Stimulated activated naive CD8-positive, alpha-beta T cell treated with anti-CD3 and anti-CD28 coated beads, Interleukin-15, amount 100 ng/mL, for 72 hours (primary cell): ENCODE results near the gene RTKN2.

Source experiments
- ATAC-seq: fragments of 150-1000 bp; cut with Tn5 transposase; 2 replicates; pipeline ENCODE4 v1.10.0; 2021; ENCODE audit warnings: mild to moderate bottlenecking, moderate library complexity
- DNase-seq, 2 donors: peaks; one replicate each; pipeline ENCODE4 v3.0.0; 2021 to 2022
- H3K27ac Mint-ChIP-seq, 2 donors: one replicate each; pipeline ENCODE4 v1.8.0; 2022; ENCODE audit warnings: mild to moderate bottlenecking in 2 of 2, mixed read lengths in 2 of 2, moderate library complexity in 2 of 2
- H3K27me3 Mint-ChIP-seq: one replicate; pipeline ENCODE4 v1.8.0; 2022; ENCODE audit warnings: mixed read lengths
- H3K4me1 Mint-ChIP-seq: one replicate; pipeline ENCODE4 v1.8.0; 2022; ENCODE audit warnings: mild to moderate bottlenecking, mixed read lengths
- H3K4me3 Mint-ChIP-seq, 2 donors: one replicate each; pipeline ENCODE4 v1.8.0; 2022; ENCODE audit warnings: mild to moderate bottlenecking in 2 of 2, mixed read lengths in 2 of 2, moderate library complexity in 1 of 2
- H3K9me3 Mint-ChIP-seq, 2 donors: one replicate each; pipeline ENCODE4 v1.8.0; 2022; ENCODE audit warnings: mixed read lengths in 2 of 2

The RTKN2 gene

DNA sequence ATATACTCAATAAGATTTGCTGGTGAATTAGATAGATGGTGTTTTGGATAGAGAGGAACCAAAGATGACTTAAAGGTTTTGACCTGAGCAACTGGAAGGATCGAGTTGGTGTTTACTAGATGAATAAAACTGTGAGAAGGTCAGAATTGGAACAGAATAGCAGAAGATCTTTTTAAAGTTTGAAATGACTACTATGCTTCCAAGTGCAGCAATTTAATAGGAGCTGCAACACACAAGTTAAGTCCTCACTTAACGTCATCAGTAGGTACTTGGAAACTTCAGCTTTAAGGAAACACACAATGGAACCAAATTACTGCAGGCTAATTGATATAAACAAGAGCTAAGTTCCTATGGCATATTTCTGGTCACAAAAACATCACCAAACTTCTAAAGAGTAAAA is 86.5 kb downstream of the RTKN2 start:
- H3K9me3 Mint-ChIP-seq = peaks cover 30 to 36% of the 10 kb centered on the region in 2 donors
- H3K4me1 Mint-ChIP-seq = peaks cover 88% of the 10 kb centered on the region
- peak overlapping the region; percentile 37 to 60 for H3K4me3 Mint-ChIP-seq
- DNase-seq = no peak
- H3K27me3 Mint-ChIP-seq = no peaks in the 10 kb centered on the region
- peak overlapping the region; percentile 71 to 90 for H3K27ac Mint-ChIP-seq
- no peak for ATAC-seq

DNA sequence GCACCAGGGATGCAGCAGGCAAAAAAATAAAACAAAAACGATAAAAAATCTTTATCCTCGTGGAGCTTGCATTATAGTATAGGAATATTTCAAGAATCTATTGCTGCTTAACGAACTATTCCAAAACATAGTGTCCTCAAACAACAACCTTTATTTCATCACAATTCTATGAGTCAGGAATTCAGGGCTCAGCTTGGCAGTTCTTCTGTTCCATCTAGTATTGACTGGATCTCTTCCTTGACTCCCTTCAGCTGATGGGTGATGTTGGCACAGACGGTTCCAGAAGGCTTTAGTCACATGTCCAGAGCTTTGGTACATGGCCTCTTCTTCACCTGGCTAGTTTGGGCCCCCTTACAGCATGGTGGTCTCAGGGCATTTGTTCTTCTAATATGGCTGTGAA is 88.0 kb downstream of the RTKN2 start:
- peak overlapping the region; percentile 79 to 90 for H3K27ac Mint-ChIP-seq
- no peak for ATAC-seq
- peak overlapping the region in 1 of 2 donors; percentile 54 for H3K4me3 Mint-ChIP-seq
- no peak for DNase-seq
- H3K27me3 Mint-ChIP-seq = no peaks in the 10 kb centered on the region
- H3K9me3 Mint-ChIP-seq = peaks cover 34 to 40% of the 10 kb centered on the region in 2 donors
- peaks cover 85% of the 10 kb centered on the region for H3K4me1 Mint-ChIP-seq

DNA sequence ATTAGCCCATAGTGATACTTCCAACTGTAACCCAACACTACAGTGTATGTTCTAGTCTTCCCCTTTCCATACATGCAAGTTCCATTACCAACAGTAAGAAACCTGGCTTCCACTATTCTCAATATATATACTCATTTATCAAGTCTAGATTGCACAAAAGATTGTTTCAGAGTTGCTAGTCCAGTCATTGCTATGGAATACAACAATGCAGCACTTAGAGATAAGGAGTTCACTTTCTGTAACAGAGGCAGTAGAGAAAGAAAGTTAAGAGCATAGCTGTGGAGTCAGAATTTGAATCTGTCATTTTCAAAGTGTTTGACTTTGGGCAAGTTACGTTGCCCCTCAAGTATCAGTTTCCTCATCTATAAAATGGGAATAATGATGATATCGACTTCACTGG is 90.1 kb downstream of the RTKN2 start:
- DNase-seq = no peak
- Mint-ChIP-seq H3K27me3 (no peaks in the 10 kb centered on the region), H3K4me3 (no peak overlapping the region), H3K9me3 (peaks cover 34 to 40% of the 10 kb centered on the region in 2 donors), H3K4me1 (peaks cover 75% of the 10 kb centered on the region), H3K27ac (no peak overlapping the region)
- no peak for ATAC-seq

- H3K27ac Mint-ChIP-seq = no peak overlapping the region
- H3K4me1 Mint-ChIP-seq = peaks cover 60% of the 10 kb centered on the region
- DNase-seq (no peak), ATAC-seq (no peak)
- no peaks in the 10 kb centered on the region for H3K27me3 Mint-ChIP-seq
- H3K9me3 Mint-ChIP-seq = peaks cover 46 to 52% of the 10 kb centered on the region in 2 donors
- H3K4me3 Mint-ChIP-seq = no peak overlapping the region
Observed at GRCh38 chr10:62177111-62177510, 91.5 kb downstream of the RTKN2 start.

DNA sequence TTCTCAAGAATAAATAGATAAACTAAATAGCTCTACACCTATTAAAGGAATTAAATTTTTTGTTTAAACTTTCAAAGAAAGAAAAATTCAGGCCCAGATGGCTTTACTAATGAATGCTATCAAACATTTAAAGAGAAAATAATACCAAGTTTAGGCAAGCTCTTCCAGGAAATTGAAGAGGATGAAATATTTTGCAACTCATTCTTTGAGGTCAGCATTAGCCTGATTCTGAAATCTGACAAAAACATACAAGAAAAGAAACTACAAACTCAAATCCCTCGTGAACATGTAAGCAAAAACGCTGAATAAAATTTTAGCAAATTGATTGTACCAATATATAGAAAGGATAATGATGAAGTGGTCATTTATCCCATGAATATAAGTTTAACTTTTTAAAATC is 93.4 kb downstream of the RTKN2 start:
- Mint-ChIP-seq H3K4me1 (peaks cover 46% of the 10 kb centered on the region), H3K4me3 (peak overlapping the region in 1 of 2 donors; percentile 25)

DNA sequence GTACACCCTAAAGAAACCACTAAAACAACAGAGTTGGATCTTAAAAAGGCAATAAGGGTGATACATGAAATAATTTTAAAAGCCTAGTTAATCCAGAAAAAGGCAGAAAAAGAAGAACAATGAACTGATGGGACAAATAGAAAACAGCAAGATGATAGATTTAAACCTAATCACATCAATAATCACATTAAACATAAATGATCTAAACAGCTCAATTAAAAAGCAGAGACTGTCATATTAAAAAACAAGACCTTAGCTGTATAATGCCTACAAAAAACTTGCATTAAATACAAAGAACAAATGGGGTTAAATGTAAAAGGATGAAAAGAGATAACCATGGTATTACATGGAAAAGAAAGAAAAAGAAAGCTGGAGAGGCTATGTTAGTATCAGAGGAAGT is 96.2 kb downstream of the RTKN2 start:
- DNase-seq (no peak), ATAC-seq (no peak)
- Mint-ChIP-seq H3K27me3 (no peaks in the 10 kb centered on the region), H3K9me3 (peaks cover 22 to 28% of the 10 kb centered on the region in 2 donors), H3K27ac (no peak overlapping the region), H3K4me3 (no peak overlapping the region), H3K4me1 (peaks cover 26% of the 10 kb centered on the region)

More for the DNA sequence above, 93.4 kb downstream of the RTKN2 start:
- DNase-seq (no peak), ATAC-seq (no peak)
- Mint-ChIP-seq H3K9me3 (peaks cover 31 to 45% of the 10 kb centered on the region in 2 donors), H3K27me3 (no peaks in the 10 kb centered on the region), H3K27ac (no peak overlapping the region)

DNA sequence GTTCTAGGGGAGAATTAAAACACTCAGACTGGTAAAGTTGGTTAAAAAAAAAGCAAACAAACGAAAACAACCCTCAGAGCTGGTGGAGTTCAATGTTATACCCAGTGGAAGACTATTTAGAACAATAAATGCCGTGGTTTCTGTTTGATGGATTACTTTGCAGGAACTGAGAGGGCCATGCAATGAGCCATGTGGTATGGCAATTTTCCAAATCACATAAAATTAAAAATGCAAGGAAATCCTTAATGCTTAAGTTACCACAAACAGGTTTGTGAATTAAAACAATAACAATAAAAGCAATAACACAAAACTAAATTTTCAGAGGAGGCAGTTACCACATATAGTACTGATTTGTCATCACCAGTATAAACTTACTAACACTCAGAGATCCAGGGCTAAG is 96.9 kb downstream of the RTKN2 start:
- no peak for DNase-seq
- no peak overlapping the region for H3K27ac Mint-ChIP-seq

GRCh38 chr10:62170732-62171131 is 97.9 kb downstream of the RTKN2 start:
- H3K4me1 Mint-ChIP-seq = peaks cover 20% of the 10 kb centered on the region
- H3K27me3 Mint-ChIP-seq = no peaks in the 10 kb centered on the region
- no peak overlapping the region for H3K4me3 Mint-ChIP-seq
- DNase-seq (no peak), ATAC-seq (no peak)
- H3K9me3 Mint-ChIP-seq = peaks cover 15 to 22% of the 10 kb centered on the region in 2 donors
- no peak overlapping the region for H3K27ac Mint-ChIP-seq

More for the DNA sequence above, 96.9 kb downstream of the RTKN2 start:
- Mint-ChIP-seq H3K9me3 (peaks cover 19 to 22% of the 10 kb centered on the region in 2 donors), H3K4me3 (no peak overlapping the region), H3K27me3 (no peaks in the 10 kb centered on the region), H3K4me1 (peaks cover 25% of the 10 kb centered on the region)
- ATAC-seq = no peak

DNA sequence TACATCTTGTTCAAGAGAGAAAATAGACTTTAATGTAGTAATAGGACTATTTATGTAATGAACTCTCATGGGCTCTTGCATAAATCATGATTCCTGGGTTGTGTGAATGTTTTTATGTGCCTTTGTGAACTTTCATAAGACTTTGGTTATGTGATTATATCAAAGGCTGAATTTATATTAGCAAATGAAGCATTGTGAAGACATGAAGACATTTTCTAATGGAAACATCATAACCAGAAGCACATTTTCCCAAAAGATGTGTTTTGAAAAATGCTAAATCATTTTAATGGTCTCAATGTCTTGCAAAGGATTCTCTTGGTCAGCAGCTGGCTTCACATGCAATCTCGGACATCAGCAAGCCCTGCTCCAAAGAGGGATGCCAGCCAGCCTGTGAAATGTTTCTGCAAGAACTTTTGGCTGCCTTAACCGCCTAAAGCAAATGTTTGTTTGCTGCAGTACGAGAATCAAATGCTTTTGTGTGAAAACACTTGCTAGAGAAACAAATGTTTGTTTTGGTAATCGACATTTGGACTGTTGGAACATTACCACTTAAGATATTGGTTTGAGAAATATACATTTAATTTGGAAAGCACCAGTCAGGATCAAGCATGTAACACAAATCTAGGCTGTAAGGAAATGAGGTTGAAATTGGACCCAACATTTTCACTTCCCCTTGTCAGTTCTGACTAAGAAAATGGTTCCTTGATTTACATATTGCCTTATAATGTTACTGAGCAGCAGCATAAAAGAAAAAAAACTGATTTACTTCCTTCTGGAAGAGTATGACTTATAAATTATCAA is 102.1 kb downstream of the RTKN2 start:
- Mint-ChIP-seq H3K27ac (no peak overlapping the region), H3K4me3 (no peak overlapping the region), H3K9me3 (peaks cover 4 to 5% of the 10 kb centered on the region in 2 donors), H3K27me3 (no peaks in the 10 kb centered on the region), H3K4me1 (peaks cover 8% of the 10 kb centered on the region)
- no peak for ATAC-seq
- DNase-seq = no peak

DNA sequence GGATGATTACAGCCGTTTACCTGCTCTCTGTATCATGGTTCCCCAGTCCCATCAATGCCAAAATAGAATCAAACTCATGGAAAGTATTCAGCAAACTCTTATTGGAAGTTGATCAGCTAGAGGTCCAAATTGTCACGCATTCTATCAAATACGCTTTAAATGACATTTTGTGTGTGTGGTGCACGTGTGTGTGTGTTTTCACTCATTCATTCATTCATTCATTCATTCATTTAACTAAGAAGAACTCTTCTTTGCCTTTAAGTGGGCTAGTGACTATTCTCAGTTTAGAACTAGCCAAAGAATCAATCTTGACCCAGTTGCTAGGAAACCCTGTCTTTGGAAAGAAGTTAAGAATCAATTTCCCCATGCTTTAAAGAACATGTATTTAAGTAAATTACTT is 102.8 kb downstream of the RTKN2 start:
- ATAC-seq (no peak), DNase-seq (no peak)
- no peaks in the 10 kb centered on the region for H3K27me3 Mint-ChIP-seq
- peaks cover 8% of the 10 kb centered on the region for H3K4me1 Mint-ChIP-seq
- no peak overlapping the region for H3K27ac Mint-ChIP-seq
- peaks cover 0 to 5% of the 10 kb centered on the region in 2 donors for H3K9me3 Mint-ChIP-seq
- no peak overlapping the region for H3K4me3 Mint-ChIP-seq

DNA sequence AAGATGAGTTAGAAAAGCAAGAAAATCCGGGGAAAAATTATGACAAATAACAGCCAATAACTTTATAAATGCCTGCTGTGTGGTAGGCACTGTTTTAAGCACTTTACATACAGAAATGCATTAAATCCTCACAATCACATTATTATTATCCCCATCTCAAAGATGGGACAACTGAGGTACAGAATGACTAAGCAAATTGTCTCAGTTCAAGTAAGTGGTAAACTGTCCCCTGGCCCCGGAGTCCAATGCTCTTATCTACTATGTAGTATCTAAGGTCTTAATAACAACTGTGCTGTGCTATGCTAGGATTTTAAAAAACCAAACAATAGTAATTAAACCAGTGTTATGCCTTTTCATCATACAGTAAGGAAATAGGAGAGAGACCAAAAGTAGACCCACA is 105.6 kb downstream of the RTKN2 start:
- no peak for DNase-seq
- no peak for ATAC-seq
- peaks cover 0 to 5% of the 10 kb centered on the region in 2 donors for H3K9me3 Mint-ChIP-seq
- H3K27me3 Mint-ChIP-seq = no peaks in the 10 kb centered on the region
- no peak overlapping the region for H3K27ac Mint-ChIP-seq
- H3K4me3 Mint-ChIP-seq = no peak overlapping the region
- peaks cover 14% of the 10 kb centered on the region for H3K4me1 Mint-ChIP-seq

DNA sequence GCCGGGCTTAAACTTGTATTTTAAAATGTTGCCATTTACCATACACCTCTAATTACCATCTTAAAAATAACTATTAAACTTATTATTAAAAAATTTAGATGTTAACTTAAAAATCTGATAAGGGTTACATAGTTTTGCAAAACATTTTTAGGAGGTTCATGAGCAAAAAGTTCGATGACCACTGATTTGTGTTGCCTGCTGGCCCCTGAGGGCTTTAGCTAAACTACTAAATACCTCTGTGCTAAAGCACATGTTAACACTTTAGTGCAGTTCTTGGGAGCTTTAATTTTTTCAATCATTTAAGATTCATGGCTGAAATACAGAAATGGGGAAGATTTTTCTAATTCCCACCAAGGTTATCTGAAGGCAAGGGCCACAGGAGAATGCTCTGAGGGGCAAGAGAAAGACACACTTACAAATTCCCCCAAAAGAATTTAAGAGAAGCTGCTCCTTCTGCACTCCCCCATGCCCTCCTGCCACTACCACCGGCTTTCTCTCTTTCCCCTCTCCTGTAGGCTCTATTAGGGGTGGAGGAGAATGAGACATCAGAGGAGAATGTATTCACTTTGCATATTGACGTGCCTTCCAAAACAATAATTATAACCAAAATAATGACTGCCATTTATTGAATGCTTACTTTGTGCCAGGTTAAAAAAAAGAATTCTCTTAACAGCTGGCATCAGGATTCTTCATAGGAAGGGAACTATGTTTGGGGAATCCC is 106.2 kb downstream of the RTKN2 start:
- Mint-ChIP-seq H3K4me1 (peaks cover 14% of the 10 kb centered on the region), H3K27ac (peak overlapping the region in 1 of 2 donors; percentile 80), H3K4me3 (no peak overlapping the region), H3K27me3 (no peaks in the 10 kb centered on the region), H3K9me3 (peaks cover 0 to 5% of the 10 kb centered on the region in 2 donors)
- ATAC-seq = no peak
- DNase-seq = no peak

GRCh38 chr10:62159351-62159750 is 109.3 kb downstream of the RTKN2 start:
- ATAC-seq = no peak
- Mint-ChIP-seq H3K27me3 (no peaks in the 10 kb centered on the region), H3K4me3 (no peak overlapping the region), H3K9me3 (peaks cover 0 to 5% of the 10 kb centered on the region in 2 donors), H3K27ac (no peak overlapping the region), H3K4me1 (peaks cover 12% of the 10 kb centered on the region)
- DNase-seq = no peak

DNA sequence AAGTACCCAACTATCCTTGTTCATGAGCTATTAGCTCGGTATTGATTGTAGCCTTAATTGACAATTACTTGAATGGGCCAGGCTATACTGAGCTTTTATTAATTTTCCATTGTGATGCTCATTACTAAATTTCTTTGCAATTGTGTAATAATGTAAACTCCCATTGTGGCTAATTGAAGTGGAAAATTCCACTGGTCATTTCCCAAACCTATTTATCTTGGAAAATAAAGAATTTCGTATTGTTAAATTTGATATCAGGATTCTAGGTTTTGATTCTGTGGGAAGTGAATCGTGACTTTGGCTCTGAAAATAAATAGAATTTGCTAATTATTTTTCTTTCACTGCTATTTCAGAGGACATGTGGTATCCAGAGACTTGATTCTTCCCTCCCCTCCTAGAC is 111.0 kb downstream of the RTKN2 start:
- ATAC-seq (no peak), DNase-seq (no peak)
- Mint-ChIP-seq H3K4me1 (peaks cover 16% of the 10 kb centered on the region), H3K27ac (no peak overlapping the region), H3K27me3 (no peaks in the 10 kb centered on the region), H3K4me3 (no peak overlapping the region), H3K9me3 (peaks cover 0 to 5% of the 10 kb centered on the region in 2 donors)

- Mint-ChIP-seq H3K4me1 (peaks cover 18% of the 10 kb centered on the region), H3K4me3 (no peak overlapping the region), H3K27ac (no peak overlapping the region), H3K9me3 (peaks cover 5% of the 10 kb centered on the region in 2 donors), H3K27me3 (no peaks in the 10 kb centered on the region)
- DNase-seq = no peak
- ATAC-seq = no peak
Observed at GRCh38 chr10:62155054-62155680, 113.5 kb downstream of the RTKN2 start.

GRCh38 chr10:62154231-62154630 is 114.4 kb downstream of the RTKN2 start:
- H3K27ac Mint-ChIP-seq = no peak overlapping the region
- peaks cover 16% of the 10 kb centered on the region for H3K4me1 Mint-ChIP-seq
- DNase-seq = no peak
- no peak for ATAC-seq
- no peaks in the 10 kb centered on the region for H3K27me3 Mint-ChIP-seq
- no peak overlapping the region for H3K4me3 Mint-ChIP-seq
- H3K9me3 Mint-ChIP-seq = peaks cover 5% of the 10 kb centered on the region in 2 donors
